ENCODE results near the gene NR6A1. TPM values are rescaled to one million over a fixed set of nuclear protein-coding genes. Genes with fewer than 3 reads are reported as not detected.

NR6A1 gene
- total RNA-seq, 1 experiment from 2014 or later = 99.3 TPM

- H4K20me1 ChIP-seq (ENCODE audit: control insufficient read depth, insufficient read depth, insufficient read length) = no peaks in the 10 kb centered on the region
- no peaks in the 10 kb centered on the region for H3K9me3 ChIP-seq (ENCODE audit: control insufficient read depth, low read depth, low read length)
- H2BK15ac ChIP-seq (ENCODE audit: low read depth, low read length) = no peak overlapping the region
- H2AK5ac ChIP-seq (ENCODE audit: insufficient read length, low read length) = no peak overlapping the region
- no peak overlapping the region for H4K8ac ChIP-seq (replicated peaks; ENCODE audit: insufficient read length, low read depth, low read length)
- no peak overlapping the region for H3K27ac ChIP-seq (ENCODE audit: insufficient read length, low read depth, low read length)
- H2BK20ac ChIP-seq (ENCODE audit: low read depth, low read length, poor library complexity, severe bottlenecking) = no peak overlapping the region
- no peak overlapping the region for H3K4me3 Mint-ChIP-seq
- H3K4ac ChIP-seq (ENCODE audit: low read depth, low read length) = no peak overlapping the region
- peaks cover 4% of the 10 kb centered on the region for H3K79me1 ChIP-seq (ENCODE audit: insufficient read depth, low read depth, low read length, poor library complexity, severe bottlenecking)
- peaks cover 22 to 27% of the 10 kb centered on the region in 2 experiments for H3K4me1 Mint-ChIP-seq
- H3K9me3 Mint-ChIP-seq = no peaks in the 10 kb centered on the region
- no peak overlapping the region for H3K4me2 ChIP-seq (ENCODE audit: insufficient read depth, insufficient read length, low read length)
- no peak overlapping the region for H4K5ac ChIP-seq (ENCODE audit: insufficient read length, low read depth, low read length)
- H3K9ac ChIP-seq (ENCODE audit: extremely low read depth, insufficient read length, low read length) = no peak overlapping the region
- H3K27ac Mint-ChIP-seq = peak overlapping the region in 1 of 3 experiments; percentile 61; a peak in 1 of 7 replicates
- H3K23ac ChIP-seq (ENCODE audit: insufficient read length, low read depth, low read length) = no peak overlapping the region
- DNase-seq = no peak
- H3K18ac ChIP-seq (ENCODE audit: insufficient read length, low read depth, low read length) = no peak overlapping the region
- no peaks in the 10 kb centered on the region for H3K23me2 ChIP-seq (ENCODE audit: insufficient read length, low read depth, low read length, poor library complexity, severe bottlenecking)
- no peaks in the 10 kb centered on the region for H3K27me3 Mint-ChIP-seq (ENCODE audit: low read depth)
- no peak overlapping the region for H4K91ac ChIP-seq (ENCODE audit: insufficient read length, low read depth, low read length)
- TF ChIP-seq, protein P1, sequence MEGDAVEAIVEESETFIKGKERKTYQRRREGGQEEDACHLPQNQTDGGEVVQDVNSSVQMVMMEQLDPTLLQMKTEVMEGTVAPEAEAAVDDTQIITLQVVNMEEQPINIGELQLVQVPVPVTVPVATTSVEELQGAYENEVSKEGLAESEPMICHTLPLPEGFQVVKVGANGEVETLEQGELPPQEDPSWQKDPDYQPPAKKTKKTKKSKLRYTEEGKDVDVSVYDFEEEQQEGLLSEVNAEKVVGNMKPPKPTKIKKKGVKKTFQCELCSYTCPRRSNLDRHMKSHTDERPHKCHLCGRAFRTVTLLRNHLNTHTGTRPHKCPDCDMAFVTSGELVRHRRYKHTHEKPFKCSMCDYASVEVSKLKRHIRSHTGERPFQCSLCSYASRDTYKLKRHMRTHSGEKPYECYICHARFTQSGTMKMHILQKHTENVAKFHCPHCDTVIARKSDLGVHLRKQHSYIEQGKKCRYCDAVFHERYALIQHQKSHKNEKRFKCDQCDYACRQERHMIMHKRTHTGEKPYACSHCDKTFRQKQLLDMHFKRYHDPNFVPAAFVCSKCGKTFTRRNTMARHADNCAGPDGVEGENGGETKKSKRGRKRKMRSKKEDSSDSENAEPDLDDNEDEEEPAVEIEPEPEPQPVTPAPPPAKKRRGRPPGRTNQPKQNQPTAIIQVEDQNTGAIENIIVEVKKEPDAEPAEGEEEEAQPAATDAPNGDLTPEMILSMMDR (conservative IDR thresholded peaks at IDR 0.05) = no peak
- H3K4me1 ChIP-seq (ENCODE audit: insufficient read depth, low read length) = peaks cover 2% of the 10 kb centered on the region; the same call in 1 of the 2 replicates
- peaks cover 0 to 2% (median 0%) of the 10 kb centered on the region in 3 experiments; a peak in 1 of 7 replicates for H3K36me3 Mint-ChIP-seq (ENCODE audit: insufficient read depth in 1 of 3, low read depth in 3 of 3)
- no peak overlapping the region for H2BK12ac ChIP-seq (ENCODE audit: insufficient read length, low read depth, low read length)
- H2AFZ ChIP-seq (ENCODE audit: low read length) = no peak overlapping the region
- H3T11ph ChIP-seq (ENCODE audit: low read length) = no peak overlapping the region
- H2BK5ac ChIP-seq (ENCODE audit: insufficient read length, low read length) = no peak overlapping the region
- H2BK120ac ChIP-seq (ENCODE audit: low read depth, low read length, poor library complexity, severe bottlenecking) = no peak overlapping the region
- H3K56ac ChIP-seq (ENCODE audit: insufficient read length, low read depth, low read length) = no peak overlapping the region
- WGBS (ENCODE audit: extremely low coverage, insufficient read length, low lambda C conversion rate) = no CpG with 5 or more reads among the region's 4 CpGs
- H3K79me2 ChIP-seq (ENCODE audit: insufficient read depth, low read length) = no peaks in the 10 kb centered on the region; the same call in 1 of the 2 replicates
- H3K27me3 ChIP-seq (ENCODE audit: insufficient read depth, low read length) = no peaks in the 10 kb centered on the region
- H3K14ac ChIP-seq (ENCODE audit: insufficient read depth, low read length) = no peak overlapping the region
Observed at GRCh38 chr9:124558777-124559470, 212.2 kb downstream of the NR6A1 start.

All from H9 (cell line).